ENCODE measurements around the gene APPL2.

Gene APPL2

DNA sequence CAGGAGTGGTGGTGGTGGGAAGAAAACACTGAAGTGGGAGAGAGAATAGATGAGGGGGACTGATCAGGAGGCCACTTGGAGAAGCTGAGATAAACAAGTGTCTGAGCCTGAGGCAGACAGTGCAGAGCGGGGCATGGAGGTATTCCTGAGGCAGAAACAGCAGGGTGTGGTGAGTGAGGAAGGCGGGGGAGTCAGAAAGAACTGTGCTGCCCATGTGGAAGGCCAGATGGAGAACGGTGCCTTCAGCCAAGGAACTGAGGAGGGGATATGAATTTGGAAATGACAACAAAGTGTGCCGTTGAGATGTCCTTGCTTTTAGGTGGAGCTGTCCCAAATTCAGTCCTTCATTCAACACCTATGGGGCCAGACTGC lies 13.7 kb downstream of the APPL2 start:
- no peak for DNase-seq

DNA sequence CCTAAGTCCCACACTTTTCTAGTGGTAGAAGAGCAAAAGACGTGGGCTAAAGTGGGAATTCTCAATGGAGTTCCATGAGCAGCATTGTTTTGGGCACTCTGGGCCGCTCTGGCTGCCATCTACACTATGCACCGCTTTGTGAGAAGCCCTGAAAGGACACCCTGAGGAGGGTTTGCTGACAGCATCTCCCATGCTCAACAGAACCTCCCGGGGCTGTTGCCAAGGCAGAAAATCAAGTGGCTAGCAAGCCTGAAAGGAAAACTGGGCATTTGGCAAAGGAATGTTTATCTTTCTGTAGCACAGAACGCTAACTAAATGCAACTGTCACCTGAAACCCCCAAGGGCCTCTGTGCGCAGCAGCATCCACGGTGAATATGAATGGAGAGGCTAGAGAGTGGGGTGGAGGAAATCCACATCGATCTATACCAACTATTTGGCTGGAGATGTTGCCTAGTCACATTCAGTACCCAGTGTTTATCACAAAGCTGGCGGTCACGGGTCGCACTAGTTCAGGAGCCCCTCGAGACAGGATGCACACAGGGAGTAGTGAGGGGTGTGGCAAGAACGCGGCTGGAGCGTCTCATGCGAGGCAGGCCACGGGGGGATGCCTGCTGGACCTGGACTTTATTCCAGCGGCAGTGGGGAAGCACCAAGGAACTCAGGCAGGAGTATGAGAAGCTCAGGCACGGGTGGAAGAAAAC lies 14.2 kb downstream of the APPL2 start:
- no peak for DNase-seq

DNA sequence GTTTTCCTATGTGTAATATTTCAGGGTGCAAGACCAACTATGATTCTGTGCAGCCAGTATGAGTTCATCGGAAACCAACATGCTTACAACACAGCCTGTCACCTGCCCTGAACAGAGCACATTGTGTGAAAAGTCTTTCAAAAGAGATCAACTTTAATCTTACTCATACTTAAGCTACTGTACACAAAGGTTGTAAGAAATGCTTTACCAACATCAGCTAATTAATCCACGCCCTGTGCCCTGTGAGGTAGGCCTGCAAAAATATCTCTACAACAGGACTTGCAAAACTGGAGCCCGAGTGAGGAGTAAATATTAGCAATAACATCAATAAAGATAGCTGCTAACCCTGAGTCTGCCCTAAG lies 15.1 kb downstream of the APPL2 start:
- DNase-seq = no peak

DNA sequence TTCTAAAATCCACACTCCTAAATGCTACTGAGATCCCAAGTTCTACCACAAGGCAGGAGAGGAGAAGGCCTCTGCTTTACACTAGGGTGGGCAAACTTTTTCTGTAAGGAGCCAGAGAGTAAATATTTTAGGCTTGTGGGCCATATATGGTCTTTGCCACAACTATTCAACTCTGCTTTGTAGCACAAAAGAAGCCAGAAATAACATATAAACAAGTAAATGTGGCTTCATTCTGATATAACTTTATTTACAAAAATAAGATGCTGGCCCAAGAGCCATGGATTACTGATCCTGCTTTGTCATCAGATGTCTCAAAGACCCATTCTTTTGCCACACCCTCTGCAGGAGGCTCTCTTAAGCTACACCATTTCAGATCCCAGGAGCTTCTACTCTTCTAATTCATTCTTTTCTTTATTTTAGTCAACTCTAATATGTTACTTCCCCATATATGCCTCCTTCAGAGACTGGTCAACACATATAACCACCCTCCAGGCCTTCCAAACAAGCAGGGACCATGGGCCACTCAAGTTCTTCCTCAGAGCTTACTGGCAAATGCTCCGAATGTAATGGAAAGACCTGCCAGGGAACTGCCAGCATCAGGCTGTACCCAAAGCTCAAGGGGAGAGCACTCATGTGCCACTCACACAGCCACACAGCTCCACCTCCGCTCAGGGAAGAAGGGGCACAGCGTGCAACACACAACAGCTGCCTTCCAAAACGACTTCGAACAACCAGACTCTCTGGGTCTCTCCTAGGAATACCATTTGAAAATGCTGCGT lies 15.6 kb downstream of the APPL2 start:
- no peak for DNase-seq

DNA sequence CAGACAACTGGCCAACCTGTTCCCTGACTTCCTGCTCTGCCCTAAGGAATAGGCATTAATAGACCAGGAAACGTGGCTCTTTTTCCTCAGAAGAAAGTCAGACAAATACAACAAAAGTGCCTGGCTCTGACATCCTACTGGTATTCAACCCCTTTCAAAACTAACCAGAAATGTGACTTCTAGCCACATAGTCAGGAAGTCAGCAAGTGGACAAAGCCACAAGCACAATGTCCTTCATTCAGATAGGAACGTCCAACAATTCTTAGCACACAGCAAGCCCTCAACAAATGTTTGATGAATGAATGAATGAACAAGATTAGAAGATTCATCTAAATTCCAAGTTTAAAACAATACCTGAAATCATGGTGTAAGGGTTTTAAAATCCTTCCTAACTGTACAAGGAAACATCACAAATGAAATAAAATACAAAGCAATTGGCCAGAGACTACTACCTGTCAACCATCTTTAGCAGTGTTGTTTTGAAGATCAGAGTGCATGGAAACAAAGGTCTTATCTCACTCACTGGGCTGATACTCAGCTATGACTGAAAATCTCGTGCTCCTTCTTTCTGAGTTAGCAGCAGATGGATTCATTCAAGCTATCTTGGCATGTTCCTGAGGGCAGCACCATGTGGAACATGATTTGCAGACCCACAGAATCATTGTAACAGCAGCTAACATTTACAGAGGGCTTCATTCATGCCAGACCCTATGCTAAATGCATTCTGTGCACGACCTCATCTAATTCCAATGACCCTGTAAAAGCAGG lies 16.5 kb downstream of the APPL2 start:
- no peak for DNase-seq

DNA sequence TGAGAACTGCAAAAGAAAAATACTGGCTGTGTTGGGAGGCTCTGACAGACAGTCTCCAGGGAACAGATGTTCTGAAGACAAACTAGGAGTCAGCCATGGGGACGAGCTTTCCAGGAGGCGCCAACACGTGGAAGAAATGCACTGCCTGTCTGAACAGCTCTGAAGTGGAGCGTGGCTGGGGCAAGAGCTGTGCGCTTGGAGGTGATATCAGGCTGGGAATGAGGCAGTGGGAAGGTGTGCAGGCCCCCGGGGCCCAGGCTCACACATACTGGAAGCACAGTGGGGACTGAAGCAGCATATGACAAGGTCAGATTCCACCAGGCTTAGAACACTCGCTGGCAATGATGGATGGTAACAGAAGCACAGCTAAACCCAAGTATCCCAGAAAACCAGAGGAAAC lies 17.5 kb downstream of the APPL2 start:
- no peak for DNase-seq

DNA sequence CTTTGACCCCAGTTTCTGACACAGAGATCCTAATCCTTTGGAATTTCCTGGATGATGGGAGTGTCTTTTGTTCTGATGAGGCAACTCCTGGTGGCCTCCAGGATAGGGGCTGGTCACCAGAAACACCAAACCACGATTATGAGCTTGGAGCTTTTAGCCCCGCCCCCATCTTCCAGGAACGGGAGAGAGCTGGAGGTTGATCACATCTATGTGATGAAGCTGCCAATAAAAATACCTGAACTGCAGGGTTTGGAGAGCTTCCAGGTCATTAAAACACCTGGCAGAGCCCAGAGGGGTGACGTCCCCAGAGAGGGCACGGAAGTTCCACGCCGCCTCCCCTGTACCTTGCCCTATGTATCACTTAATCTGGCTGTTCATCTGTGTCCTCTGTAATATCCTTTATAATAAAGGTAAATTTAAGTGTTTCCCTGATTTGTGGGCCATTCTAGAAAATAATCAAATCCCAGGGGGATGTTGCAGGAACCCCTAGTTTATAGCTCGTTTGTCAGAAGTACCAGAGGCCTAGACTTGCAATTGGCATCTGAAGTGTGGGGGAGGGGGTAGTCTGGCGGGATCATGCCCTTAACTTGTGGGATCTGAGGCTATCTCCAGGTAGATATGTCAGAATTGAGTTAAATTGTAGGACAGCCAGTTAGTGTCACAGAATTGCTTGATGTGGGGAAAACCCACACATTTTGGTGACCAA lies 21.2 kb downstream of the APPL2 start:
- DNase-seq = no peak

DNA sequence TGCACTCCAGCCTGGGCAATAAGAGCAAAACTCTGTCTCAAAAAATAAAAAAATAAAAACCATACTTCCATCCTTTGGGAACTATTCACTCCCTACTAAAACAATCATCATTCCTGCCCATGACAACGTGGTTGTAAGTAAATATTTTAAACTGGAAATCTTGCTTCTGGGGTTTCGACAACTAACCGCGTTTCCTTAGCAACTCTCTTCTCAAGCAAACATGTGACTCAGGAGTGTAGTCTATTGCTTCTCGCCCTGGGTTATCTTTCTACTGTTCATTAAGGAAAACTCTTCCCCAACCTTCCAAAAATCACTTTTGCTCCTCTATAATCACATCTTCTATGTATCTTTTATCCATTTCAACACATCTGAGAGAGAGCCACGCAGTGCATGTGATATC lies 21.8 kb downstream of the APPL2 start:
- DNase-seq = no peak

DNA sequence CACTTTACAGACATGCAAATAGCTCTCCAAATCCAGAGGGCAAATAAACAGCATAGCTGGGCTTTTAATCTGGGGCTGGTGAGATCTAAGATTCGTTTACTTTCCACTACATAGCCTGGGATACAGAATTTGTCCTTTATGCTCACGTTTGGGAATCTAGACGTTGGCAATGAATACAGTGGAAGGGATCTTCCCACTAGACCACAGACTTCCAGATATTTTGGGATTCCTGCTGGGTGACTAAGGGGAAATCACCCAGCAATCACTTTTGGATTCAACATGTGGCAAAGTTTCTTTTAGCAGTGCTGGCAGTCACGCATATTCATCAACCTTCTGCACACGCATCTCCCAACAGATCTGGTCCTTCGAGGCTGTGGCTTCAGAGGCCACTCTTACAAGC lies 23.5 kb downstream of the APPL2 start:
- no peak for DNase-seq

DNA sequence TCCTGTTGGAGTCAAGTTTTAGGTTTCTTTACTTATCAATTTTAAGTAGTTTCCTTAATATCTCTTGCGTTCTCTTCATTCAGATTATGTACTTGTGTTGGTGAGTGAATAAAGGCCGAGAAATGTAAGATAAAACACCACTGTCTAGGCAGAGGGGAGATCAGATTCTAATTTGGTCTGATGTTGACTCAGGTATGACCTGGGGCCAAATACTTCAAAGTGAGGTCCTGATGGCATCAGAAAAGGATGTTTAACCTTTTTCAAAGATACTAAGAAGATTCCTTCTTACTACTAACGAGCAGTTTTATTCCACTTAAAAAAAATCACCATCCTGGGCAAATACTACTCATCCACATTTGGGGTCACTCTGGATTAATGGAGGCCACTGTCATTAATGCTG lies 26.9 kb downstream of the APPL2 start:
- DNase-seq = no peak

DNA sequence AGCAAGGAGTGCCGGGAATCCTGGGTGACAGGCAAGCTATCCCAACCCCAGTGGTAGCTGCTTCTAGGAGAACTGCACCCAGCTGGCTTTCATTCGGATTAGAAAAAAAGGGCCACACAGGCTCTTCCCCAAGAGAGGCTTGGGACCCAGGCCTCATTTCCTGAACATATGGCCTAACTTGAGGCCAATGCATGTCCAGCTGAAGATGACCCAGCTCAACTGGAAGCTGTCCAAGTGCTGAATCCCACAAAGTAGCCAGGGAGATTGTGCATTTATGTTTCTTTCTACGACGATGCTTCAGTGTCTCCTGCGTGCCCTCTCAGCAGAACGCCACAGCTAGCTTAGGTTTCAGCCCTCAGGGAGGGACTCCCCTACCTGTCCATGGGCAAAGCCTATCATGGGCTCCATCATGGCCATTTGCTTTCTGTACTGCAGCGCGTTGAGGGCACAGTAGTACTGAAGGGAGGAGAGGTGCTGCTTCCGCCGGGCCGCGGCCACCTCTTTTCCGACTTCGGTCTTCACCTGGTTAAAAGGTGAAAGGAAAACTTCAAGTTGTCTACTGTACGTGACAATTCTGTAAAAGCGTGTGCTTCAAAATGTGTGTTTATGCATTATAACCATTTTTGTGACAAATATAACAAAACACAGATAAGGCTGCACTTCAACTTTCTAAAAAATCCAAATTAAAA lies 29.1 kb downstream of the APPL2 start:
- no peak for DNase-seq

DNA sequence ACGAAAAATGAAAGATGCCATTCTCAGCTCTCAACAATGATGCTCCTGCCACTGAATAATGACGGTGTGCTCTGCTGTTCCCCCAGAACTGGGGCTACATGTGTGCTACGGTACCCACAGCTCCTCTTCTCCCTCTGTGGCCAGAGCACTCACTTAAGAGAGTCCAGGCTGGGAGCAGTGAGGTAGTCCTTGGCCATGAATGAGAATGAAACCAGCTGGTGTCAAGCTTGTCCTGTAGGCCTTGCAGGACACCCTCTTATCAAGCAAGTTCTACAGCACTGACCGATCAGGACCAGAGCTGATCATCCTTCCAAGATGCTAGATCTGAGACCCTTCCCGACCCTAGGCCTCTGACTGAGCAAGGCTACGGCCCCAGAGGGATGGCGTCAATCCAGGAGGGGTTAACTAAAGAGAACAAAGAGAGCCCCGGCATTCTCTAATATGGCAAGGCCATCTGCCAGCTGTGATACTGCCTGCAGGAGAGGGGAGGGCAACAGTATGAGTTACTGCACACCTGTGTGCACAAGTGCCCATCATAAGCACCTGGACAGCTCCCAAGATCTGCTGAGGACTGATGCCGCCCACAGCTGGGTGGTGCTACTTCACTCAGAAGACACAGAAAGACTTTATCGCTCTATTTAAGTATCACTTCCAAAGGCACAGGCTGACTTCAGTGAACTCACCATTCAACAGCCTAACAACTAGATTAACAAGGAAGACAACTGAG lies 30.5 kb downstream of the APPL2 start:
- no peak for DNase-seq

DNA sequence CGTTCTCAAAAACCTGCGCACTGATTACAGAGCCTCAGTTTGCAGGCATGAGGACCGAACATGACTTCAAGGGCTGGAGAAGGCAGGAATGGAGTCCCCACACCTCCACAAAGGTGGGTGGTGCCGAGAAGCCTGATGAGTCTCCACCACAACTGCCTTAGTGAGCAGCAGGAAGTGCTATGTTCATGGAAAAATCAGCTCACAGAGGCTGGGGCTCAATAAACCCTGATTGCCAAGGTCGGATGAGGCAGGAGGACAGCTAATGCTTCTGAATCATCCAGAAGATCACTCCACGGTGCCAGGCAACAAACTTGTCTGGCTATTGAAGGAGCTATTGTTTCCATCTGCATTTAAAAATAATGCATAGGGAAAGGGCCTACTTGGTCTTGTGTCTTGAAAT lies 31.1 kb downstream of the APPL2 start:
- peak; percentile 57 for DNase-seq

DNA sequence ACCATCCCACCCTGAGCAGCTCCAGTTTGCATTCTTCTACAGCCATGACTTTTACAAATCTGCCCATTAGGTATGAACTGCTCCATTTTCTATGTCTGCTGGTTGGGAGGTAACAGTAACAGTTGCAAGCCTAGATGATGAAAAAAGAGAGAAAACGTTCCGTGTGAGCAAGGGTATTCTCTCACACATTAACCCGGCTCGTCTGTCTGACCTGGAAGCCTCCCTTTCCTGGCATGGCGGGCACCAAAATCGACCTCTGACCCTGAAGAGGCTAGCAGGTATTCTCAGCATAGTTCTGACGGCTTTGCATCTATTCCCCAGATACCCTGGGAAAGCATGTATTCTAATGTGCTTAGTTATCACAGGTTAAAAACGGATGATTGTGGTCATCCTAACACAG lies 31.8 kb downstream of the APPL2 start:
- no peak for DNase-seq

DNA sequence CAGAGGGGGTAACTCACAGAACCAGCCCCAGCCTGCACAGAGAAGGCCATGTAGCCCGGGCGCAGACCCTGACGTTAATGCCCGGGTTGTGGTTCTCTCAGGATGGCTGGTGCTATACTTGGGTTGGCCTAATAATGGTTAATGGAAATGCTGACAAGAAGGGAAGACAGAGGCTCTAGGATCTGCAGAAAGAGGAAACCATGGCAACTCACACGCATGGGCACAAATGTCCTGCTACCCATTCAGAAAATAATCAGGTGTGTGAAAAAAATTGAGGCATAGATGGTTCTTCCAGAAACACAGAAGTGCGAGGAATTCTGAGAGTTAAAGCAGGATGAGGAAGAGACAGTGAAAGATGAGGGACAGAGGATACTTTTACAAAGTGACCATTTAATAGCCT lies 33.8 kb downstream of the APPL2 start:
- DNase-seq = no peak

DNA sequence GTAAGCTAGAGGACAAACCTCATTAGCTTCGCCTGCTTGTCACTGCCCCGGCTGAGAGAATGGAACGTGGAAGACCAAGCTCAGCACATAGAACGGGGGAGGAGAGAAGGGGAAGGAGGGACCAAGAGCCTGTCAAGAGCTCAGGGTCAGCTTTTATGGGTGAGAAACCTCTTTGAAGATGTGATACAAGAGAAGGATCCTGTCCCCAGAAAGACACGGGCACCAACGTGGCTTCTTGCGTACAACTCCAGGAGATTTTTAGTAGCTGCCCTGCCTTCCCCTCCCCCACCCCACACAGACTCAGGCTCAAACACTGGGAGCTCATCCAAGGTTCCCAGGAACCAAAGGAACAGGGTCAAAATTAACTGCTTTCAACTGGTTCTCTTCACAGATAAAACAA lies 34.7 kb downstream of the APPL2 start:
- DNase-seq = no peak

DNA sequence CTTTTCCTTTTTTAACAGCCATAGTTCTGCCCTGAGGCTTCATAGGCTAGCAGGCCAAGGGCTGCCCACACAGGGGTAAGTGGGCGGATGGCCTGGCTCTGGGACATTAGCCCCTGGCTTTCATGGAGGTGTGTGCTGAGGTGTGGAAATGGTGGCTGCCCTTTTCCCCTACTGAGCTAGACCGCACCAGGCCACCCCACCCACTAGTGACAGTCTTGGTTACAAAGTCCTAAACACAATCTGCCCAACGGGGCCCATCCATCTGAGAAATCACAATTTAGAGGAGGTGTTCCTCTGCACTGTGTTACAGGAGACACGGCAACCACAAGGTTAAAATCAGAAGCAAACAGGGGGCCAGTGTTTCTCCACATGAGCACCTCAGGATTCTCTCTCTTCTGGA lies 35.6 kb downstream of the APPL2 start:
- DNase-seq = no peak

DNA sequence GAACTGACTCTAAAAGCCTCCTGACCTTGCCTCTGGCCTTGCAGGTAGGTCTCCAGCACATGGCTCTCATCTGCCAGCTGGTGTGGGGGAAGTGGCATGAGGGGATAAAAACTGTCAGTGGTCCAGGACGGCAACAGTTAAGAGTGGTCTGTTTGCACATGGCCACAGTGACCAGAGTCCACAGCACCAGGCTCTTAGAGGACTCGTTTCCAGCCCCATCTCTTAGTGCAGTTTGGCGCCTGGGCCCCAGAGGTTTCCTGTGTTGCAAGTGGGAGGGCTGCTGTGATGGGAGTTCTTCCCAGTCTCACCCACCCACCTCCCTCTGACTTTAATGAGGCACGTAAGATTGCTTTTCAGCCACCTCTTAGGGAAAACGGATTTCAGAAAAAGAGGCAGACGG lies 37.0 kb downstream of the APPL2 start:
- DNase-seq = no peak

DNA sequence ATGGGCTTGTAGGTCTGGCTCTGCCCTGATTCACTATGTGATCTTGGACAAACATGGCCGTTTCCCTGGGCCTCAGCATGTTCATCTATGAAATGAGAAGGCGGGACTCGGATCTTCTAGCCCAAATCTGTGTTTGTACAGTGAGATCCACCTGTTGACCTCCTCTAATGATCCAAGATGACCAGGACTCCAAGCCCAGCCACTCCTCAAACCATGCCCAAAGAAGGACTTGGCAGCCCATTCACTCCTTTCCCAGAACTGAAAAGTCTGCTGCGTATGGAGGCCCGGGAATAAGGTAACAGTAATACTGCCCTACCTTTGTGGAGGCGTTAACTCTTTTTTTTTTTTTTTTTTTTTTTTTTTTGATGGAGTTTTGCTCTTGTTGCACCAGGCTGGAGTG lies 39.9 kb downstream of the APPL2 start:
- DNase-seq = no peak

DNA sequence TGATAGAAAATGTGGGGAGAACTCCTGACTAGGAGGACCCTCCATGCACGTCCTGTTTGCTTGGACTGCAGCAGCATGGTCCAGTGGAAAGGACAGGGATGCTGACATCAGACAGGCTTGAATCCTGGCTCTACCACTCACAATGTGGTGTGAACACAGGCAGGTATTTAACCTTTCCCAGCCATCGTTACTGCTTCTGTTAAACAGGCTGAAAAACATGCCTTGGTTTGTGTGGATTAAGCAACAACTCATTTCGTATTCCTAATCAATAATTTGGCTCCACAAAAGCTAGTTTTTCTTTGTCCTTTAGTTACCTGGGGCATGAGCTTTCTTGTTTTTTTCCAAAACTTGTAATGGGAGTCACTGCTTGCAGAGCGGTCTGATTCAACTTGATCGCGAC lies 41.0 kb downstream of the APPL2 start:
- no peak for DNase-seq

DNA sequence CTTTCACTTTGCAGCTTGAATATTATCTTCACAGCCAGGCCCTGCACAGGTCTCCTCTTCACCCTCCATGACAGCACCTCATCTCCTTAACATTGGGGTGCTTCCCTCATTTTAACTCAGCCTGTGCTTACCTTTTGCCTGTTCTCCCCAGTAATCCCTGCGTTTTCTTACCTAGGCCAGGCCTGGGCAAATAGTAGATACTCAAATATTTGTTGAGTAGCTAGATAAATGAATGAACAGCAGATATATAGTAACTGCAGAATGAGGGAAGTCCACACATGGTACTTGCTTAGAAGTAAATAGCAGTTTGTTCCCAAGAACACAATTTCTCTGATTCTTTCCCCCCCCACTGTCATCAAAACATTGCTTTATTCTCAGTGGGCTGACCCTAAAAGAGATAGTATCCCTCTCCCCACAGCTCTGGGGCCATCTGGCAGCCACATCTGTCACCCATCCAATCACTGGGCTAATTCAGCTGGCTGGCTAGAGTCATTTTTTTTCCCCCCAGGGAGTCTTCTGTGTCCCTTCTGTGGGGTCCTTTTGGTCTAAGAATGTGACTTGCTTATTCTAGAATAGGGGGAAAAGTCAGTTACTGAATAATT lies 43.2 kb downstream of the APPL2 start:
- DNase-seq = no peak

DNA sequence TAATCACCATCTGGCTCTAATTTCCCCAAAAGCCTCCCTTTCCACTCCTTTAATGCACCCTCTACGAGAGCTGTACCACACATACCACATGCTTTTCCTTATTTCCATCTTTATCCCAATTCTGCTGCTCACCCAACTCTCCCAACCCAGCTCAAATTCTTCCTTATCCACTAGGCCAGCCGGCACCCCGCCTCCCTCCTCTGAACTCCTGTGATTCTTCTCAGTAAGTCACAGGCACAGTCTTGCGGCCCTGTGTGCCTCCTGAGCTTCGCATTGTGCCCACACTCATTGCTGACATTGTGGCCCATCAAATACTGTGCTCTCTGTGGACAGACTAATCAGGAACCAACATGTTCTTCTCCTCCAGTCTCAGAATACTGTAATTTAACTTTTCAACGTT lies 45.4 kb downstream of the APPL2 start:
- no peak for DNase-seq

Measured in stimulated activated CD4-positive, alpha-beta T cell treated with anti-CD3 and anti-CD28 coated beads, Interleukin-15, amount 100 ng/mL, for 24 hours (primary cell).